ENCODE data around the gene RNF167. TPM values are rescaled to one million over a fixed set of nuclear protein-coding genes. Genes with fewer than 3 reads are reported as not detected.

Gene RNF167
- total and polyA plus RNA-seq, 2 of the 13 experiments (the other 11 are each of a cell fraction or from before 2014, with no cell fraction given) = 44.1 to 45.4 TPM

DNA sequence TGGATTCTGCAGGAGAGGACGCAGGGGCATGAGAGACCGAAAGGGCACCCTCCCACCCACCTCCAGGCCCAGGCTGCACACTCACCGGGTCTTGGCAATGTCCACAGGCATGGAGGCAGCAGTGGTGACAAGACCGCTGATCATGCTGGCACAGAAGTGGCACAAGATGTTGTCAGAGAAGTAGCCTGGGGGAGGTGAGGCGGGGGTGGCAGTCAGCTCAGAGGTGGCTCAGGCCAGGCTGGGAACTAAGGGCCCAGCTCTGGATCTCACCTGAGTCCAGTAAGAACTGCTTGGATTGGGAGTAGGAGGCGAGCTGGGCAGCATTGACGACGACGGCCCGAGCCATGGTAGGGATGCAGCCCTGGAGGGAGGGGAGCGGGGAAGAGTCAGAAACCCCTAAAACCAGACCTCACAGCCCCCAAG, 2.0 kb upstream of the RNF167 start:
- Histone ChIP-seq H3K27me3 (ENCODE audit: control insufficient read depth in 1 of 2, insufficient read depth in 2 of 2, low read length in 2 of 2) (no peaks in the 10 kb centered on the region; a peak in 1 of 5 replicates), H3K4me2 (ENCODE audit: low read depth, low read length) (peak overlapping the region; percentile 98), H3K36me3 (replicated peaks in 1 of 2; ENCODE audit: control insufficient read depth in 1 of 2, insufficient read depth in 2 of 2, low read length in 2 of 2) (peaks cover 6 to 15% of the 10 kb centered on the region in 2 experiments; a peak in 3 of 5 replicates), H3K4me3 (replicated peaks in 1 of 3; ENCODE audit: insufficient read depth in 1 of 3, low read depth in 2 of 3, low read length in 3 of 3) (no peak overlapping the region; a peak in 1 of 6 replicates), H3K79me2 (ENCODE audit: insufficient read depth, low read length) (peaks cover 38% of the 10 kb centered on the region), H3K9ac (ENCODE audit: insufficient read depth, low read depth, low read length) (peak overlapping the region; percentile 95), H2AFZ (ENCODE audit: low read length) (no peak overlapping the region), H3K4me1 (ENCODE audit: insufficient read depth, low read length) (peaks cover 36% of the 10 kb centered on the region), H4K20me1 (ENCODE audit: insufficient read depth, low read length) (no peaks in the 10 kb centered on the region), H3K9me3 (ENCODE audit: low read length) (no peaks in the 10 kb centered on the region), H3K27ac (ENCODE audit: extremely low read length, insufficient read depth, low read length) (no peak overlapping the region)
- no TSS peak for BruUV-seq (replicated peaks)
- in situ Hi-C loops (cut with HindIII; ENCODE audit: extremely low pct_ligation_motif_present, low pct_unique_long_range_greater_than_20kb) (no loop called here), intact Hi-C loops (cut with micrococcal nuclease; ENCODE audit: unreplicated experiment) (no loop called here)
- no peak for ATAC-seq
- 96% methylated on average over 8 of the region's 11 CpGs for WGBS (ENCODE audit: low lambda C conversion rate)
- DNase-seq (ENCODE audit: low spot score) = no peak
- TF ChIP-seq, protein P1, sequence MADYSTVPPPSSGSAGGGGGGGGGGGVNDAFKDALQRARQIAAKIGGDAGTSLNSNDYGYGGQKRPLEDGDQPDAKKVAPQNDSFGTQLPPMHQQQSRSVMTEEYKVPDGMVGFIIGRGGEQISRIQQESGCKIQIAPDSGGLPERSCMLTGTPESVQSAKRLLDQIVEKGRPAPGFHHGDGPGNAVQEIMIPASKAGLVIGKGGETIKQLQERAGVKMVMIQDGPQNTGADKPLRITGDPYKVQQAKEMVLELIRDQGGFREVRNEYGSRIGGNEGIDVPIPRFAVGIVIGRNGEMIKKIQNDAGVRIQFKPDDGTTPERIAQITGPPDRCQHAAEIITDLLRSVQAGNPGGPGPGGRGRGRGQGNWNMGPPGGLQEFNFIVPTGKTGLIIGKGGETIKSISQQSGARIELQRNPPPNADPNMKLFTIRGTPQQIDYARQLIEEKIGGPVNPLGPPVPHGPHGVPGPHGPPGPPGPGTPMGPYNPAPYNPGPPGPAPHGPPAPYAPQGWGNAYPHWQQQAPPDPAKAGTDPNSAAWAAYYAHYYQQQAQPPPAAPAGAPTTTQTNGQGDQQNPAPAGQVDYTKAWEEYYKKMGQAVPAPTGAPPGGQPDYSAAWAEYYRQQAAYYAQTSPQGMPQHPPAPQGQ (CRISPR knock-in tag; IDR thresholded peaks at IDR 0.05; ENCODE audit: borderline replicate concordance) = no peak
- TF ChIP-seq AGO2 (optimal IDR thresholded peaks at IDR 0.05; ENCODE audit: low read depth, low read length) = peak; percentile 47
- CTCF ChIA-PET (ENCODE audit: low intra/inter-chr PET ratio, low total read pairs) = no interaction called here
- POLR2A ChIA-PET = interaction anchor here (1.1 to 3.9 kb wide), 2 partner anchors 12 to 29 kb away, joined by 3 to 101 read pairs; partner anchors contain the start of genes ENO3, PFN1 and SPAG7
- no peak for FAIRE-seq

DNA sequence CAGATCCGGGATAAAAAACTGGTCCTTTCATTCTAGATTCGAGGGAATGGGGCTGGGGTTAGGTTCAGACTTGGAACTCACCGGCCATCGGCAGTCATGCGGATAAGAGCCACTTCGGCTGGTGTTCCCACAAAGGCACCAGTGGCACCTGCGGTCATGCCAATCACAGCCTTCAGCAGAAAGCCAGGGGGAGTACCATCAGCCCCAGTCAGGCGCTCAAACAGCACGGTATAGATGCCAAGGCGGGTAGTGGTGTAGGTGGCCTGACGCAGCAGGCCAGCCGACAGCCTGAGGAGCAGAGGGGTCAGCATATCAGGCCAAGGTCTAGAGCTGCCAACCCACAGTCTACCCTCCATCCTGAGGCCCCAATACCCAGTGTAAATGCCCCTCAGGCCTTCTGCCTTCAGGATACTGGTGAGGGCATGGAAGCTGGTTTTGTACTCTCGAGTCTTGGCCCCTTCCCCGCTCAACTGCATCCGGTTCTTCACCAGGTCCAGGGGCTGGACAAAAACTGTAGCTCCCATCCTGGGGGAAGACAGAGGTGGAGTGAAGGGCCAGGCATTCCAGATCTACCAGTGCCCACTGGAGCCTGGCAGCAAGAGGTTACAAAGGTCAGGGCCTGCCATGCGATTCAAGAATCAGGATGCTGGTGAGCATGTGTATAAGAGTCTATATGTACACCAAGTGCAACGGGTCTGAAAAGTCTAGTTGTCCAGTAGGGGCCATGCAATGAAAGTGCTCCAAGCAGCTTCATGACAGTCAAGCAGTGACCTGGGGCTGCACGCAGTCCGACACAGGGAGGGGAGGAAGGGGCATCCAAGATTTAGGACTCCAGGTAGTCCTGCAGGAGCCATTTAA, 1.2 kb upstream of the RNF167 start:
- no peak for DNase-seq (ENCODE audit: low spot score)
- Histone ChIP-seq H3K4me3 (replicated peaks in 1 of 3; ENCODE audit: insufficient read depth in 1 of 3, low read depth in 2 of 3, low read length in 3 of 3) (peak overlapping the region; percentile 73 to 97 (median 93)), H3K27ac (ENCODE audit: extremely low read length, insufficient read depth, low read length) (peak overlapping the region; percentile 96), H4K20me1 (ENCODE audit: insufficient read depth, low read length) (no peaks in the 10 kb centered on the region), H3K4me2 (ENCODE audit: low read depth, low read length) (peak overlapping the region; percentile 98), H3K4me1 (ENCODE audit: insufficient read depth, low read length) (peaks cover 33% of the 10 kb centered on the region), H3K79me2 (ENCODE audit: insufficient read depth, low read length) (peaks cover 39% of the 10 kb centered on the region), H2AFZ (ENCODE audit: low read length) (no peak overlapping the region), H3K9ac (ENCODE audit: insufficient read depth, low read depth, low read length) (peak overlapping the region; percentile 95), H3K27me3 (ENCODE audit: control insufficient read depth in 1 of 2, insufficient read depth in 2 of 2, low read length in 2 of 2) (no peaks in the 10 kb centered on the region; a peak in 1 of 5 replicates), H3K36me3 (replicated peaks in 1 of 2; ENCODE audit: control insufficient read depth in 1 of 2, insufficient read depth in 2 of 2, low read length in 2 of 2) (peaks cover 8 to 21% of the 10 kb centered on the region in 2 experiments; a peak in 4 of 5 replicates), H3K9me3 (ENCODE audit: low read length) (no peaks in the 10 kb centered on the region)
- FAIRE-seq = no peak
- in situ Hi-C loops (cut with HindIII; ENCODE audit: extremely low pct_ligation_motif_present, low pct_unique_long_range_greater_than_20kb) (no loop called here), intact Hi-C loops (cut with micrococcal nuclease; ENCODE audit: unreplicated experiment) (no loop called here)
- POLR2A ChIA-PET = interaction anchor here (0.8 to 3.9 kb wide), 17 partner anchors 10 to 253 kb away, joined by 3 to 201 read pairs (median 6); partner anchors contain the start of genes ENO3, GLTPD2, INCA1 and KIF1C
- BruUV-seq (replicated peaks) = TSS peak; percentile 32
- WGBS (ENCODE audit: low lambda C conversion rate) = 46% methylated on average over 12 of the region's 19 CpGs
- ATAC-seq = peak; percentile 3; the same call in 2 of the 3 replicates
- CTCF ChIA-PET (ENCODE audit: low intra/inter-chr PET ratio, low total read pairs) = no interaction called here
- TF ChIP-seq SMAD9 (CRISPR knock-in tag; IDR thresholded peaks at IDR 0.05) (no peak), ZKSCAN5 (CRISPR knock-in tag; IDR thresholded peaks at IDR 0.05) (no peak), ZKSCAN1 (IDR thresholded peaks at IDR 0.05; ENCODE audit: low read length) (no peak), ZMYM3 (CRISPR knock-in tag; IDR thresholded peaks at IDR 0.05) (no peak), HMG20A (CRISPR knock-in tag; IDR thresholded peaks at IDR 0.05; ENCODE audit: borderline replicate concordance) (no peak), POLR2G (IDR thresholded peaks at IDR 0.05; ENCODE audit: low read depth, low read length) (no peak), RORA (CRISPR knock-in tag; IDR thresholded peaks at IDR 0.05) (no peak), MATR3 (CRISPR knock-in tag; IDR thresholded peaks at IDR 0.05) (no peak), AKAP8 (CRISPR knock-in tag; IDR thresholded peaks at IDR 0.05) (no peak)
- TF ChIP-seq, protein P2, sequence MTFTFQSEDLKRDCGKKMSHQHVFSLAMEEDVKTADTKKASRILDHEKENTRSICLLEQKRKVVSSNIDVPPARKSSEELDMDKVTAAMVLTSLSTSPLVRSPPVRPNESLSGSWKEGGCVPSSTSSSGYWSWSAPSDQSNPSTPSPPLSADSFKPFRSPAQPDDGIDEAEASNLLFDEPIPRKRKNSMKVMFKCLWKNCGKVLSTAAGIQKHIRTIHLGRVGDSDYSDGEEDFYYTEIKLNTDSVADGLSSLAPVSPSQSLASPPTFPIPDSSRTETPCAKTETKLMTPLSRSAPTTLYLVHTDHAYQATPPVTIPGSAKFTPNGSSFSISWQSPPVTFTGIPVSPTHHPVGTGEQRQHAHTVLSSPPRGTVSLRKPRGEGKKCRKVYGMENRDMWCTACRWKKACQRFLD (CRISPR knock-in tag; IDR thresholded peaks at IDR 0.05; ENCODE audit: borderline replicate concordance) = no peak
- TF ChIP-seq, protein P3, sequence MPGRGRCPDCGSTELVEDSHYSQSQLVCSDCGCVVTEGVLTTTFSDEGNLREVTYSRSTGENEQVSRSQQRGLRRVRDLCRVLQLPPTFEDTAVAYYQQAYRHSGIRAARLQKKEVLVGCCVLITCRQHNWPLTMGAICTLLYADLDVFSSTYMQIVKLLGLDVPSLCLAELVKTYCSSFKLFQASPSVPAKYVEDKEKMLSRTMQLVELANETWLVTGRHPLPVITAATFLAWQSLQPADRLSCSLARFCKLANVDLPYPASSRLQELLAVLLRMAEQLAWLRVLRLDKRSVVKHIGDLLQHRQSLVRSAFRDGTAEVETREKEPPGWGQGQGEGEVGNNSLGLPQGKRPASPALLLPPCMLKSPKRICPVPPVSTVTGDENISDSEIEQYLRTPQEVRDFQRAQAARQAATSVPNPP (CRISPR knock-in tag; IDR thresholded peaks at IDR 0.05) = no peak

Data from HepG2 (cell line).